K562 treated with DMSO at 1 percent for 48 hours (cell line): ENCODE data around the gene DNAJC11. TPM values are rescaled to one million over a fixed set of nuclear protein-coding genes. Genes with fewer than 3 reads are reported as not detected.

Experiments
- total RNA-seq: library from RNA; unstranded; fragments of 300-600 nt; gene quantifications from 2 replicates; pipeline ENCODE4 v1.2.3, GENCODE V29; 2022; ENCODE audit warnings: low replicate concordance; ENCODE audit errors: extremely low read depth

DNAJC11 gene
- not detected in 2 replicates for total RNA-seq

DNA sequence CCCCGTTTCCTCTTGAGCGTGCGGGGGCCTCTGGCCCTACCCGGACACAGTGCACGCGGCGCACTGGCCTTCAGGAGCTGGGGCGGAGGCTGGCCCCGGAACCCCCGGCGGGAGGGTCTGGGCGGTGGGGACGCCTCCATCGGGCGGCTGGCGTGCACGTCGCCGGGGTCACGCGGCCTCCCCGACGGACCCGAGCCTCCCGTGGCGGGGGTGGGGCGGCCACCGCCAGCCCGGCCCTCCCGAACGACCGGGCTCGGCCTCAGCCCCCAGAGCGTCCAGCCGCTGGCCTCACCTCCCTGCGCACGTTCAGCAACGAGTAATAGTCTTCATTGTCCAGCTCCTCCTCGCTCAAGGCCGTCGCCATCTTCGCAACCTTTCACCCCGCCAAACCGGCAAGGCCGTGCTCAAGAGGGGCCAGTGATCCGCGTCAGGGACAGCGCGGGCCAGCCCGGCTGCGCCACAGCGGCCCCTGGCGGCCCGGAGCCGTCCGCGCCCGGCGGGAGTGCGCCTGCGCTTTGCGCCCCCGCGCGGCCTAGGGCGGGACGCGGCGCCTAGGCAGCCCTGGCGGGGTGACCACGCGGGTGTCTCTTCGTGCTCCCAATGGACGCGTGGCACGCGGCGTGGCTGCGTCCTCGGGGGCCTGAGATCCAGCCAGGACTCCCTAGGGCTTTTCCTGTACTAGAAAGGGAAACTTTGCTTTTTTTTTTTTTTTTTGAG lies at the start of gene DNAJC11:
Gene DNAJC11, minus strand, starts transcription at position 380 of the 717 bp plus-strand sequence. Its CDS starts 16 bp downstream, at position 364.

DNA sequence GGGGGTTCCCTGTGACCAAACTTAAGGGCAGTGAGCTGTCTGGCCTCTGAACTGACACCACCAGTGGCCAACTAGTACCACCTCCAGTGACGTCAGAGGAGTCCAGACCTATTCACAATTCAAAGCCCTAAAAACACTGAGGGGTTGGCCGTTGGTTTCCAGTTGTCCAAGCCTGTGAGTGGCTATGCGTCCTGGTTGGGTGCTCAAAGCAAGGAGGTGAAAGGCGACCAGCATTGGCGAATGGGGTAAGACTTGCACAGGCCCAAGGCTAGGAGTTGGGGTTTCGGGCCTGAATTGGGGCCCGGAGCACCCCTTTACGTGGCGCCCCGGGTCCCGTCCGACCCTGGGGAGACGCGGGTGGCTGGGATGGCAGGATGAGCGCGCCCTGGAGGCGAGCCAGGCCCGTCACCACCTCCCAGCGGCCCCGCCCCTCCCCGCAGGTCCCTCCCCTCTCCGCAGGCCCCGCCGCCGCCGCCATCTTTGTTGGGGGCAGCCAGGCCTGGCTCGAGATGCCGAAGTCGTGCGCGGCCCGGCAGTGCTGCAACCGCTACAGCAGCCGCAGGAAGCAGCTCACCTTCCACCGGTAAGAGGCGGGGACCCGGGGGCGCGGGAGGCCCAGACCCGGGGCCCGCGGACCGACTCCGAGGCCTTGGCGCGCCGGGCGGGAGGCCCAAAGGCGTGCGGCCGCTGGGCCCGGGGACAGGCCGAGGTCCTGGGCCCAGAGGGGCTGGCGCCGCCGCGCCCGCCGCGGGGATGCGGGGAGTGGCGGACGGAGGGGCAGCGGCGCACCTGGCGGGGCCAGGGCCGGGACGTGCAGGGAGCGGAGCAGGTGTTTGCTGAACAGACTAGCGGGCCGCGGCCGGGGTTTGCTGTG lies 76.7 kb downstream of the DNAJC11 start, which contains the start of gene THAP3:
Gene THAP3, plus strand, starts transcription at position 159 of the 874 bp plus-strand sequence. Its CDS starts 351 bp downstream, at position 510.

GRCh38 chr1:6613361-6614018 lies 88.1 kb downstream of the DNAJC11 start, which contains the start of gene PHF13:
TSS of gene PHF13 (plus strand) at chr1:6613731. CDS start at chr1:6614067, 336 bp downstream.

DNA sequence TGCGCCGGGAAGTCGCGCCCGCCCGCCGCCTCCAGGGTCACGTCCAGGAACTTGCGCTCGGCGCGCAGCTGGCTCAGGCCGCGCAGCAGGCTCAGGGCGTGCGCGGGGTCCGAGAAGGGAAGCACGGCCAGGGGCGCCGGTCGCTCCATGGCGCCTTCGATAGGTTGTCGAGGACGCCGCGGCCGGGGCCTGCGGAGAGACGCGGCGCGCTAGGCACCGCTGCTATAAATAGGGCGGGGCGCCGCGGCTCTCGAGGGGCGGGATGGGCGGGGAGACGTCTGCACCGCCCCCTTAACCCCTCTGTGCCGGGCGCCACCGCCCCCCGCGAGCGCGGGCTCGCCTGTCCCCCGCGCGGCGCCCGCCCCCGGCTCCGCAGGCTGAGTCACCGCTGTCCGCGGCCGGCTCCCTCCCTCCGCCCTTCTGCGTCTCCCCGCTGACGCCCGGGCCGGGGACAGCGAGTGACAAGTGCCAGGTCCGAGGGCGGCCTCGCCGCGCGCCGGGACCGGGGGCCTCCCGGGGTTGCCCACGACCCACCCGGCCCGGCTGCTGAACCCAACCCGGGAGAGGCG lies 98.9 kb downstream of the DNAJC11 start, which contains the start of gene KLHL21:
Gene KLHL21, minus strand, starts transcription at position 201 of the 569 bp plus-strand sequence. Its CDS starts 52 bp downstream, at position 149.

Other genes with a start within 250 kb of the DNAJC11 start
- not detected in 2 replicates for gene TNFRSF25, start 235.6 kb downstream of the DNAJC11 start, total RNA-seq
- gene PLEKHG5, start 210.1 kb downstream of the DNAJC11 start, total RNA-seq, result not detected in 2 replicates
- not detected in 2 replicates for gene NOL9, start 147.3 kb downstream of the DNAJC11 start, total RNA-seq
- gene TAS1R1, start 146.5 kb downstream of the DNAJC11 start, total RNA-seq, result not detected in 2 replicates
- not detected in 2 replicates for gene ZBTB48, start 121.8 kb downstream of the DNAJC11 start, total RNA-seq
- gene KLHL21, start 98.9 kb downstream of the DNAJC11 start, total RNA-seq, result 133 TPM in 1 of 2 replicates, not detected in the other
- not detected in 2 replicates for gene PHF13, start 88.1 kb downstream of the DNAJC11 start, total RNA-seq
- gene THAP3, start 76.9 kb downstream of the DNAJC11 start, total RNA-seq, result not detected in 2 replicates
- not detected in 2 replicates for gene CAMTA1, start 83.6 kb upstream of the DNAJC11 start, total RNA-seq